Endothelial cell of umbilical vein (primary cell): ENCODE data around the gene HAT1. TPM values are rescaled to one million over a fixed set of nuclear protein-coding genes. Genes with fewer than 3 reads are reported as not detected.

Experiments used
- BruUV-seq: library from RNA; stranded (reverse); fragments of 400-500 nt; replicated peaks from 2 replicates; lab custom pipeline; 2021; lab: Mats Ljungman, UMichigan
- CTCF ChIA-PET: fragments of 300-600, 350-600 bp; sonication (Branson Sonifier 250); formaldehyde crosslinking; loops from one replicate; lab custom pipeline; 2021; ENCODE audit warnings: antibody characterized with exemption, inconsistent platforms; lab: Charles Lee
- POLR2A ChIA-PET: fragments of 300-600, 350-600 bp; sonication (Branson Sonifier 250); formaldehyde crosslinking; loops from one replicate; lab custom pipeline; 2021; ENCODE audit warnings: antibody characterized with exemption, inconsistent platforms; lab: Charles Lee
- DNase-seq: peaks from one replicate; pipeline ENCODE4 v3.0.0-alpha.2; 2011; ENCODE audit warnings: low read depth, low spot score
- FAIRE-seq: peaks from 2 replicates; lab custom pipeline; 2011; peaks lifted over from hg19 to GRCh38; lab: Jason Lieb, UNC
- H2AFZ ChIP-seq: 2 replicates; pipeline ENCODE4 v1.6.0; 2012; ENCODE audit warnings: low read depth, low read length, control low read depth, inconsistent platforms
- H3K27ac ChIP-seq: 2 replicates; pipeline ENCODE4 v1.5.1; 2011; ENCODE audit warnings: low read depth, mild to moderate bottlenecking, control low read depth, low read length, moderate library complexity; ENCODE audit not compliant: insufficient read depth
- H3K27me3 ChIP-seq, 2 experiments: 2 replicates each; pipeline versions ENCODE4 v1.6.0 to v1.6.1; 2011; ENCODE audit warnings: low read length in 2 of 2, mixed read lengths in 1 of 2; ENCODE audit not compliant: control insufficient read depth in 2 of 2, insufficient read depth in 2 of 2
- H3K36me3 ChIP-seq, 2 experiments: 2 replicates in 1 of 2; 3 replicates in 1 of 2; pipeline ENCODE4 v1.5.1; 2011; ENCODE audit warnings: low read length in 2 of 2, mild to moderate bottlenecking in 1 of 2, moderate library complexity in 1 of 2; ENCODE audit not compliant: control insufficient read depth in 2 of 2, insufficient read depth in 2 of 2; ENCODE audit errors: extremely low read depth in 1 of 2
- H3K4me1 ChIP-seq: 3 replicates; pipeline ENCODE4 v1.5.1; 2011; ENCODE audit warnings: mild to moderate bottlenecking, low read length; ENCODE audit not compliant: control insufficient read depth, insufficient read depth; ENCODE audit errors: extremely low read depth
- H3K4me2 ChIP-seq: 2 replicates; pipeline ENCODE4 v1.6.1; 2011; ENCODE audit warnings: low read length, control low read depth, mixed read lengths; ENCODE audit not compliant: insufficient read depth
- H3K4me3 ChIP-seq, 3 experiments: fragments of 200-600 bp in 1 of 3; sonication (generic), shearing (Covaris generic) in 1 of 3; replicated peaks in 1 of 3; 2 replicates each; pipeline ENCODE4 v1.5.1; 2011 to 2016; ENCODE audit warnings: control low read depth in 3 of 3, low read length in 3 of 3, mild to moderate bottlenecking in 2 of 3, inconsistent platforms in 1 of 3, low read depth in 1 of 3, moderate library complexity in 1 of 3; ENCODE audit not compliant: insufficient read depth in 1 of 3
- H3K79me2 ChIP-seq: 2 replicates; pipeline ENCODE4 v1.6.0; 2012; ENCODE audit warnings: low read length, inconsistent platforms; ENCODE audit not compliant: control insufficient read depth, insufficient read depth
- H3K9ac ChIP-seq: replicated peaks from 2 replicates; pipeline ENCODE3; 2011; ENCODE audit warnings: low read length, control low read depth; ENCODE audit not compliant: insufficient read depth; ENCODE audit errors: extremely low read depth
- H3K9me1 ChIP-seq: replicated peaks from 3 replicates; pipeline ENCODE4 v1.6.0; 2011; ENCODE audit warnings: mild to moderate bottlenecking, low read length; ENCODE audit not compliant: control insufficient read depth, insufficient read depth; ENCODE audit errors: extremely low read depth
- H3K9me3 ChIP-seq: replicated peaks from 2 replicates; pipeline ENCODE4 v1.5.1; 2012; ENCODE audit warnings: low read length, inconsistent platforms; ENCODE audit not compliant: control insufficient read depth, insufficient read depth
- H4K20me1 ChIP-seq: replicated peaks from 2 replicates; pipeline ENCODE3; 2011; ENCODE audit warnings: mild to moderate bottlenecking, low read length; ENCODE audit not compliant: control insufficient read depth, insufficient read depth; ENCODE audit errors: extremely low read depth
- EZH2 ChIP-seq: IDR thresholded peaks from 2 replicates; pipeline ENCODE4 v1.6.1; 2012; ENCODE audit warnings: borderline replicate concordance, low read depth, mild to moderate bottlenecking, moderate library complexity, low read length, inconsistent platforms; ENCODE audit not compliant: severe bottlenecking
- FOS ChIP-seq: IDR thresholded peaks from 2 replicates; pipeline ENCODE4 v1.6.1; 2011; ENCODE audit warnings: mild to moderate bottlenecking, low read length, moderate library complexity, borderline replicate concordance; ENCODE audit not compliant: insufficient read depth
- GATA2 ChIP-seq: IDR thresholded peaks from 2 replicates; pipeline ENCODE4 v1.7.0; 2011; ENCODE audit warnings: low read depth, mild to moderate bottlenecking, moderate library complexity, mixed read lengths, low read length; ENCODE audit not compliant: insufficient read length, insufficient read depth
- JUN ChIP-seq: IDR thresholded peaks from 2 replicates; pipeline ENCODE4 v1.6.1; 2011; ENCODE audit warnings: borderline replicate concordance, low read depth; ENCODE audit not compliant: insufficient read length, insufficient read depth
- MAX ChIP-seq: IDR thresholded peaks from 2 replicates; pipeline ENCODE4 v1.6.1; 2011; ENCODE audit not compliant: insufficient read depth, insufficient read length
- MYC ChIP-seq: IDR thresholded peaks from one replicate; pipeline ENCODE4 v1.6.1; 2011; ENCODE audit warnings: mild to moderate bottlenecking, low read depth, low read length
- POLR2A ChIP-seq: IDR thresholded peaks from 2 replicates; pipeline ENCODE4 v1.6.1; 2012; ENCODE audit warnings: low read depth, mild to moderate bottlenecking, control low read depth, low read length
- POLR2AphosphoS5 ChIP-seq: IDR thresholded peaks from 2 replicates; pipeline ENCODE4 v1.6.1; 2012; ENCODE audit warnings: low read depth, mild to moderate bottlenecking, control low read depth, low read length, moderate library complexity; ENCODE audit not compliant: insufficient read depth
- dilution Hi-C: fragments of 300-500 bp; cut with MboI; formaldehyde crosslinking; loops from one replicate; pipeline ENCODE4 v1.15.0; 2019; ENCODE audit warnings: low sequenced_read_pairs; ENCODE audit not compliant: extremely low pct_ligation_motif_present
- intact Hi-C: fragments of 100-400 bp; cut with micrococcal nuclease; formaldehyde crosslinking; loops from one replicate; pipeline ENCODE4 v1.10.0; 2022
- polyA plus RNA-seq, 4 experiments: library from polyadenylated mRNA; depleted of rRNA in 3 of 4; stranded (reverse) in 3 of 4; unstranded in 1 of 4; fragments of >200 nt; gene quantifications; 2 replicates each; pipeline versions ENCODE4 v1.2.1 to v1.2.3, GENCODE V29; 2011 to 2012; ENCODE audit warnings: missing spikeins in 1 of 4
- total RNA-seq: library from RNA; stranded (reverse); gene quantifications from 2 replicates; pipeline ENCODE4 v1.2.3, GENCODE V29; 2021
- TF ChIP-seq, protein P1 (sequence below), 2 donors: IDR thresholded peaks; 1 replicate in 1 of 2; 2 replicates in 1 of 2; pipeline ENCODE4 v1.5.1; 2011; ENCODE audit warnings: low read length in 2 of 2, mild to moderate bottlenecking in 2 of 2, moderate library complexity in 2 of 2, control low read depth in 1 of 2, inconsistent platforms in 1 of 2, low read depth in 1 of 2; ENCODE audit not compliant: insufficient read depth in 1 of 2; ENCODE audit errors: extremely low read depth in 1 of 2

Gene HAT1
- total and polyA plus RNA-seq, 2 donors (not counting 3 experiments of a cell fraction or from before 2014, with no cell fraction given) = 27.4 to 50.3 TPM

GRCh38 chr2:171959998-171960397 lies 37.7 kb downstream of the HAT1 start:
- Histone ChIP-seq H3K4me1 (no peaks in the 10 kb centered on the region), H3K4me3 (no peak overlapping the region), H3K27me3 (no peaks in the 10 kb centered on the region), H2AFZ (no peak overlapping the region), H4K20me1 (no peaks in the 10 kb centered on the region), H3K27ac (no peak overlapping the region), H3K36me3 (no peaks in the 10 kb centered on the region), H3K4me2 (no peak overlapping the region), H3K9me1 (no peaks in the 10 kb centered on the region), H3K9ac (no peak overlapping the region), H3K9me3 (no peaks in the 10 kb centered on the region), H3K79me2 (peaks cover 1% of the 10 kb centered on the region)
- BruUV-seq = no TSS peak
- CTCF ChIA-PET = interaction anchor here (1.2 kb wide), 2 partner anchors 46 to 144 kb away, joined by 3 read pairs; no protein-coding TSS in a partner anchor
- POLR2A ChIA-PET = no interaction called here
- FAIRE-seq = no peak
- dilution Hi-C loops = no loop called here
- DNase-seq = no peak
- intact Hi-C loops = loop anchor here (5.0 kb wide), 1 partner anchor 92 kb away; no protein-coding TSS in a partner anchor
- TF ChIP-seq FOS (no peak), JUN (no peak), POLR2A (no peak), EZH2 (no peak), GATA2 (no peak), MAX (no peak), POLR2AphosphoS5 (no peak), MYC (no peak)
- TF ChIP-seq, protein P1, sequence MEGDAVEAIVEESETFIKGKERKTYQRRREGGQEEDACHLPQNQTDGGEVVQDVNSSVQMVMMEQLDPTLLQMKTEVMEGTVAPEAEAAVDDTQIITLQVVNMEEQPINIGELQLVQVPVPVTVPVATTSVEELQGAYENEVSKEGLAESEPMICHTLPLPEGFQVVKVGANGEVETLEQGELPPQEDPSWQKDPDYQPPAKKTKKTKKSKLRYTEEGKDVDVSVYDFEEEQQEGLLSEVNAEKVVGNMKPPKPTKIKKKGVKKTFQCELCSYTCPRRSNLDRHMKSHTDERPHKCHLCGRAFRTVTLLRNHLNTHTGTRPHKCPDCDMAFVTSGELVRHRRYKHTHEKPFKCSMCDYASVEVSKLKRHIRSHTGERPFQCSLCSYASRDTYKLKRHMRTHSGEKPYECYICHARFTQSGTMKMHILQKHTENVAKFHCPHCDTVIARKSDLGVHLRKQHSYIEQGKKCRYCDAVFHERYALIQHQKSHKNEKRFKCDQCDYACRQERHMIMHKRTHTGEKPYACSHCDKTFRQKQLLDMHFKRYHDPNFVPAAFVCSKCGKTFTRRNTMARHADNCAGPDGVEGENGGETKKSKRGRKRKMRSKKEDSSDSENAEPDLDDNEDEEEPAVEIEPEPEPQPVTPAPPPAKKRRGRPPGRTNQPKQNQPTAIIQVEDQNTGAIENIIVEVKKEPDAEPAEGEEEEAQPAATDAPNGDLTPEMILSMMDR (IDR thresholded peaks at IDR 0.05; ENCODE audit: extremely low read depth in 1 of 2, insufficient read depth in 1 of 2, low read depth in 1 of 2, low read length in 2 of 2) = no peak
